ENCODE results near the gene STOM. TPM values are rescaled to one million over a fixed set of nuclear protein-coding genes. Genes with fewer than 3 reads are reported as not detected.

The STOM gene
- total RNA-seq, 1 experiment from 2014 or later, result 32.8 TPM

GRCh38 chr9:121312169-121312568, 57.9 kb downstream of the STOM start:
- DNase-seq, result no peak
- Histone ChIP-seq H3K9me3 (replicated peaks) (no peaks in the 10 kb centered on the region), H3K4me3 (no peak overlapping the region), H3K27me3 (no peaks in the 10 kb centered on the region), H3K36me3 (no peaks in the 10 kb centered on the region), H3K27ac (no peak overlapping the region), H3K4me1 (no peaks in the 10 kb centered on the region)

- DNase-seq, result no peak
- no peaks in the 10 kb centered on the region for H3K9me3 ChIP-seq (replicated peaks)
- no peak overlapping the region for H3K4me3 ChIP-seq
- H3K27me3 ChIP-seq, result no peaks in the 10 kb centered on the region
- H3K27ac ChIP-seq, result no peak overlapping the region
- H3K4me1 ChIP-seq, result no peaks in the 10 kb centered on the region
- no peaks in the 10 kb centered on the region for H3K36me3 ChIP-seq
Measured at GRCh38 chr9:121310571-121310970, 59.5 kb downstream of the STOM start.

GRCh38 chr9:121309833-121310425, 60.1 kb downstream of the STOM start:
- Histone ChIP-seq H3K4me3 (no peak overlapping the region), H3K36me3 (no peaks in the 10 kb centered on the region)
- DNase-seq, result no peak

GRCh38 chr9:121309171-121309570, 60.9 kb downstream of the STOM start:
- H3K9me3 ChIP-seq (replicated peaks), result no peaks in the 10 kb centered on the region
- no peak for DNase-seq
- no peaks in the 10 kb centered on the region for H3K4me1 ChIP-seq
- no peaks in the 10 kb centered on the region for H3K27me3 ChIP-seq
- no peak overlapping the region for H3K27ac ChIP-seq
- no peak overlapping the region for H3K4me3 ChIP-seq
- H3K36me3 ChIP-seq, result no peaks in the 10 kb centered on the region

More at GRCh38 chr9:121309833-121310425, 60.1 kb downstream of the STOM start:
- no peak overlapping the region for H3K27ac ChIP-seq
- no peaks in the 10 kb centered on the region for H3K4me1 ChIP-seq
- no peaks in the 10 kb centered on the region for H3K27me3 ChIP-seq
- no peaks in the 10 kb centered on the region for H3K9me3 ChIP-seq (replicated peaks)

- Histone ChIP-seq H3K36me3 (no peaks in the 10 kb centered on the region), H3K9me3 (replicated peaks) (no peaks in the 10 kb centered on the region), H3K4me1 (no peaks in the 10 kb centered on the region), H3K27ac (no peak overlapping the region), H3K27me3 (no peaks in the 10 kb centered on the region), H3K4me3 (no peak overlapping the region)
- DNase-seq, result no peak
Measured at GRCh38 chr9:121308765-121309164, 61.3 kb downstream of the STOM start.

- Histone ChIP-seq H3K36me3 (no peaks in the 10 kb centered on the region), H3K4me1 (no peaks in the 10 kb centered on the region)
Measured at GRCh38 chr9:121307976-121308375, 62.1 kb downstream of the STOM start.

GRCh38 chr9:121305269-121305994, 64.6 kb downstream of the STOM start:
- no peak overlapping the region for H3K4me3 ChIP-seq
- H3K4me1 ChIP-seq, result no peaks in the 10 kb centered on the region
- no peaks in the 10 kb centered on the region for H3K9me3 ChIP-seq (replicated peaks)
- no peaks in the 10 kb centered on the region for H3K27me3 ChIP-seq
- no peak for DNase-seq
- no peaks in the 10 kb centered on the region for H3K36me3 ChIP-seq
- no peak overlapping the region for H3K27ac ChIP-seq

More at GRCh38 chr9:121307976-121308375, 62.1 kb downstream of the STOM start:
- Histone ChIP-seq H3K27ac (no peak overlapping the region), H3K9me3 (replicated peaks) (no peaks in the 10 kb centered on the region), H3K27me3 (no peaks in the 10 kb centered on the region), H3K4me3 (no peak overlapping the region)
- no peak for DNase-seq

GRCh38 chr9:121304707-121305106, 65.3 kb downstream of the STOM start:
- no peak overlapping the region for H3K4me3 ChIP-seq
- no peaks in the 10 kb centered on the region for H3K4me1 ChIP-seq
- no peaks in the 10 kb centered on the region for H3K27me3 ChIP-seq
- H3K9me3 ChIP-seq (replicated peaks), result no peaks in the 10 kb centered on the region
- H3K27ac ChIP-seq, result no peak overlapping the region
- no peak for DNase-seq
- no peaks in the 10 kb centered on the region for H3K36me3 ChIP-seq

- no peak overlapping the region for H3K4me3 ChIP-seq
- H3K36me3 ChIP-seq, result no peaks in the 10 kb centered on the region
- no peaks in the 10 kb centered on the region for H3K9me3 ChIP-seq (replicated peaks)
- H3K27ac ChIP-seq, result no peak overlapping the region
- no peaks in the 10 kb centered on the region for H3K4me1 ChIP-seq
- no peak for DNase-seq
- H3K27me3 ChIP-seq, result no peaks in the 10 kb centered on the region
Measured at GRCh38 chr9:121303456-121304451, 66.3 kb downstream of the STOM start.

GRCh38 chr9:121302786-121303185, 67.3 kb downstream of the STOM start:
- no peak for DNase-seq
- no peaks in the 10 kb centered on the region for H3K36me3 ChIP-seq
- no peaks in the 10 kb centered on the region for H3K9me3 ChIP-seq (replicated peaks)

GRCh38 chr9:121302341-121302740, 67.7 kb downstream of the STOM start:
- no peaks in the 10 kb centered on the region for H3K9me3 ChIP-seq (replicated peaks)
- H3K36me3 ChIP-seq, result no peaks in the 10 kb centered on the region
- no peak overlapping the region for H3K27ac ChIP-seq
- no peaks in the 10 kb centered on the region for H3K27me3 ChIP-seq
- no peaks in the 10 kb centered on the region for H3K4me1 ChIP-seq
- no peak overlapping the region for H3K4me3 ChIP-seq
- no peak for DNase-seq

More at GRCh38 chr9:121302786-121303185, 67.3 kb downstream of the STOM start:
- H3K27me3 ChIP-seq, result no peaks in the 10 kb centered on the region
- H3K4me1 ChIP-seq, result no peaks in the 10 kb centered on the region
- H3K4me3 ChIP-seq, result no peak overlapping the region
- H3K27ac ChIP-seq, result no peak overlapping the region

- Histone ChIP-seq H3K9me3 (replicated peaks) (no peaks in the 10 kb centered on the region), H3K4me3 (no peak overlapping the region), H3K36me3 (no peaks in the 10 kb centered on the region), H3K4me1 (no peaks in the 10 kb centered on the region), H3K27ac (no peak overlapping the region), H3K27me3 (no peaks in the 10 kb centered on the region)
- DNase-seq, result no peak
Measured at GRCh38 chr9:121301881-121302286, 68.2 kb downstream of the STOM start.

GRCh38 chr9:121300283-121301119, 69.5 kb downstream of the STOM start:
- Histone ChIP-seq H3K9me3 (replicated peaks) (no peaks in the 10 kb centered on the region), H3K36me3 (no peaks in the 10 kb centered on the region), H3K27ac (no peak overlapping the region), H3K27me3 (no peaks in the 10 kb centered on the region), H3K4me1 (no peaks in the 10 kb centered on the region), H3K4me3 (no peak overlapping the region)
- DNase-seq, result no peak

Data from SJCRH30 (cell line).